ENCODE data around the gene ADAM12.

GRCh38 chr10:126060261-126060931 lies 327.9 kb downstream of the ADAM12 start:
- TF ChIP-seq, protein P1, sequence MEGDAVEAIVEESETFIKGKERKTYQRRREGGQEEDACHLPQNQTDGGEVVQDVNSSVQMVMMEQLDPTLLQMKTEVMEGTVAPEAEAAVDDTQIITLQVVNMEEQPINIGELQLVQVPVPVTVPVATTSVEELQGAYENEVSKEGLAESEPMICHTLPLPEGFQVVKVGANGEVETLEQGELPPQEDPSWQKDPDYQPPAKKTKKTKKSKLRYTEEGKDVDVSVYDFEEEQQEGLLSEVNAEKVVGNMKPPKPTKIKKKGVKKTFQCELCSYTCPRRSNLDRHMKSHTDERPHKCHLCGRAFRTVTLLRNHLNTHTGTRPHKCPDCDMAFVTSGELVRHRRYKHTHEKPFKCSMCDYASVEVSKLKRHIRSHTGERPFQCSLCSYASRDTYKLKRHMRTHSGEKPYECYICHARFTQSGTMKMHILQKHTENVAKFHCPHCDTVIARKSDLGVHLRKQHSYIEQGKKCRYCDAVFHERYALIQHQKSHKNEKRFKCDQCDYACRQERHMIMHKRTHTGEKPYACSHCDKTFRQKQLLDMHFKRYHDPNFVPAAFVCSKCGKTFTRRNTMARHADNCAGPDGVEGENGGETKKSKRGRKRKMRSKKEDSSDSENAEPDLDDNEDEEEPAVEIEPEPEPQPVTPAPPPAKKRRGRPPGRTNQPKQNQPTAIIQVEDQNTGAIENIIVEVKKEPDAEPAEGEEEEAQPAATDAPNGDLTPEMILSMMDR (IDR thresholded peaks at IDR 0.05; ENCODE audit: low read depth, low read length) = no peak
- TF ChIP-seq EZH2phosphoT487 (IDR thresholded peaks at IDR 0.05; ENCODE audit: low read depth) = no peak

All from OCI-LY3 (cell line).